Measurements from ENCODE around the gene SFT2D2.

DNA sequence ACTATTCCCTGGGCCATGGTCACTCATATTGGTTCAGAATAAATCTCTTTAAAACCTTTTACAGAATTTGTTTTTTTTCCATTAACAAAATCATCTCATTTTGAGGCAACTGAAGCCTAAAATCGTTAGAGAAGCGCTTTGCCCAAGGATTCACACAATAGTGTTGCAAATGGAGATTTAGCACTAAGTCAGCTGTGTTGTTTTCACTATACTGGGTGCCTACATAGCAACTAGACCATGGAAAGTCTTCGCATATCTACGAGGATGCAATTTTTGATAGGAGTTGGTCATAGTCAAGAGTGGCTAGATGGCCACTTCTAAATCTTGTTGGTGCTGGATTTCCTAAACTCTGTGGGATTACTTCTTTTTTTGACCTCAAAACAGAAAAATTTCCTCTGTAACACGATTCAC, 47.6 kb upstream of the SFT2D2 start:
- TF ChIP-seq, protein P1, sequence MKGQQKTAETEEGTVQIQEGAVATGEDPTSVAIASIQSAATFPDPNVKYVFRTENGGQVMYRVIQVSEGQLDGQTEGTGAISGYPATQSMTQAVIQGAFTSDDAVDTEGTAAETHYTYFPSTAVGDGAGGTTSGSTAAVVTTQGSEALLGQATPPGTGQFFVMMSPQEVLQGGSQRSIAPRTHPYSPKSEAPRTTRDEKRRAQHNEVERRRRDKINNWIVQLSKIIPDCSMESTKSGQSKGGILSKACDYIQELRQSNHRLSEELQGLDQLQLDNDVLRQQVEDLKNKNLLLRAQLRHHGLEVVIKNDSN (IDR thresholded peaks at IDR 0.05; ENCODE audit: borderline replicate concordance, low read depth) = no peak
- TF ChIP-seq ELF1 (IDR thresholded peaks at IDR 0.05) (no peak), MEF2A (IDR thresholded peaks at IDR 0.05; ENCODE audit: borderline replicate concordance, low read depth) (no peak), CTCF (IDR thresholded peaks at IDR 0.05) (no peak)
- TF ChIP-seq, protein P2, sequence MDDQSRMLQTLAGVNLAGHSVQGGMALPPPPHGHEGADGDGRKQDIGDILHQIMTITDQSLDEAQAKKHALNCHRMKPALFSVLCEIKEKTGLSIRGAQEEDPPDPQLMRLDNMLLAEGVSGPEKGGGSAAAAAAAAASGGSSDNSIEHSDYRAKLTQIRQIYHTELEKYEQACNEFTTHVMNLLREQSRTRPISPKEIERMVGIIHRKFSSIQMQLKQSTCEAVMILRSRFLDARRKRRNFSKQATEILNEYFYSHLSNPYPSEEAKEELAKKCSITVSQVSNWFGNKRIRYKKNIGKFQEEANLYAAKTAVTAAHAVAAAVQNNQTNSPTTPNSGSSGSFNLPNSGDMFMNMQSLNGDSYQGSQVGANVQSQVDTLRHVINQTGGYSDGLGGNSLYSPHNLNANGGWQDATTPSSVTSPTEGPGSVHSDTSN (IDR thresholded peaks at IDR 0.05) = no peak
